Ecto neural progenitor cell (in vitro differentiated cells): Measurements from ENCODE around the gene TPST1.
"Not testable (repeated sequence)": the region's sequence is repeated elsewhere in the genome, so short reads cannot be mapped to it uniquely, and the experiment has no call there.

Source experiments
- DNase-seq: peaks from one replicate; pipeline ENCODE4 v3.0.0-alpha.2; 2018; ENCODE audit warnings: low spot score

TPST1 gene

DNA sequence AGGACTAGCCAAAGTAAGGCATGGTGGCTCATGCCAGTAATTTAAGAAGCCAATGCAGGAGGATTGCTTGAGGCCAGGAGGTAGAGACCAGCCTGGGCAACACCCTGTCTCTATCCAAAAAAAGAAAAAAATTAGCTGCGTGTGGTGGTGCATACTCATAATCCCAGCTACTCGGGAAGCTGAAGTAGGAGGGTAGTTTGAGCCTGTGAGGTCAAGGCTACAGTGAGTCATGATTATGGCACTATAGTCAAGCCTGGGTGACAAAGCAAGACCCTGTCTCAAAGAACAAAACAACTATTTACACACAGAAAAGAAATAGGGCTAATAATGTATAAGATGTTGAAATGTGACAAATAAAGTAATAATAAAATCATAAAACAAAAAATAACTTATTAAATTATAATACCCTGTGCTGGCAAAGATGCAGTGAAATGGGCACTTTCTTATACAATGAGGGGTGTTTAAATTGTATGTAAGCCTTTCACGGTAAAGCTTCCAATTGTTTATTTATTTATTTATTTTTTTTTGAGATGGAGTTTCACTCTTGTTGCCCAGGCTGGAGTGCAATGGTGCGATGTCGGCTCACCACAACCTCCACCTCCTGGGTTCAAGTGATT, 175.2 kb downstream of the TPST1 start:
- no peak for DNase-seq

- not testable (repeated sequence) for DNase-seq
Measured at GRCh38 chr7:66382182-66382923, 177.2 kb downstream of the TPST1 start.

- DNase-seq = not testable (repeated sequence)
Measured at GRCh38 chr7:66385191-66385905, 180.2 kb downstream of the TPST1 start.

DNA sequence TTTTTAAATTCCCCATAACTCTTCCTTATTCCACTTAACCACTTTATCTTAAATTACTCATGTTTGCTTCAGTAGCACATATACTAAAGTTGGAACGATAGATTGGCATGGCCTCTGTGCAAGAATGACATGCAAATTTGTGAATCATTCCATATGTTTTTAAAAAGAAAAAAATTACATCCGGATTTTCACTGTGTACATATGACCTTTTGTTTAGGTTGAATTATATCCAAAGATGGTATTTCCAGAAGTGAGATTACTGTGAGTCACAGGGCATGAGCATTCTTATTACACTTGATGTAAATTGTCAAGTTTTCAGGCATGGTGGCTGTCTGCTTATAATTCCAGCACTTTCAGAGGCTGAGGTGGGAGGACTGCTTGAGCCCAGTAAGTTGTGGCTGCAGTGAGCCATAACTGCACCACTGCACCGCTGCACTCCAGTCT, 190.0 kb downstream of the TPST1 start:
- DNase-seq = not testable (repeated sequence)

DNA sequence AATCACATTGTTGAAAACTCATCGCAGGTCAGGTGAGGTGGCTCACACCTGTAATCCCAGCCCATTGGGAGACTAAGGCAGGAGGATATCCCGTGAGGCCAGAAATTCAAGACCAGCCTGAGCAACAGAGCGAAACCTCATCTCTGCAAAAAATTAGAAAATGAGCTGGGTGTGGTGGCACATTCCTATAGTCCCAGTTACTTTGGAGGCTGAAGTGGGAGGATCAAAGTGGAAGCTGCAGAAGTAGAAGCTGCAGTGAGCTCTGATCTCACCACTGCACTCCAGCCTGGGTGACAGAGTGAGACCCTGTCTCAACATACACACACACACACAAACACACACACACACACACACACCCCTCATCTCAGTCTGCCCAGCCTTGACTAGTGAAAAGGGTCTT, 190.9 kb downstream of the TPST1 start:
- DNase-seq = not testable (repeated sequence)

GRCh38 chr7:66398841-66399240, 193.7 kb downstream of the TPST1 start:
- not testable (repeated sequence) for DNase-seq

DNA sequence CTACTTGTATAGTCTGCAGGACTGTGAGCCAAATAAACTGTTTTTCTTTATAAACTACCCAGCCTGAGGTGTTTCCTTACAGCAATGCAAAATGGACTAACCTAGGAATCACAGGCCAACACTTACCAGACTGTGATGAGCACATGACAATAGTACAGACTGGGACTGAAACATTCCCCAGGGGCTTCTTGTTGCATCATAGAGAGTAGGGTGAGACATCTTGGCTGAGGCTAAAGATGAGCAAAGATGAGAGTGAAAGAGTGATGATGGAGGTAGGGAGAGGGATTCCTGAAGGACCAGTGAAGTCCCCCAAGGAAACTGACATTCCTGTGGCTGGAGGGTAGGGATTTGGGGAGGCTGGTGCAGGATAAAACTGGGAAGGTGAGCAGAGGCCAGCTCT, 194.4 kb downstream of the TPST1 start:
- no peak for DNase-seq

- no peak for DNase-seq
Measured at GRCh38 chr7:66400400-66400799, 195.3 kb downstream of the TPST1 start.

- not testable (repeated sequence) for DNase-seq
Measured at GRCh38 chr7:66401126-66401525, 196.0 kb downstream of the TPST1 start.

GRCh38 chr7:66401932-66402331, 196.8 kb downstream of the TPST1 start:
- not testable (repeated sequence) for DNase-seq

DNA sequence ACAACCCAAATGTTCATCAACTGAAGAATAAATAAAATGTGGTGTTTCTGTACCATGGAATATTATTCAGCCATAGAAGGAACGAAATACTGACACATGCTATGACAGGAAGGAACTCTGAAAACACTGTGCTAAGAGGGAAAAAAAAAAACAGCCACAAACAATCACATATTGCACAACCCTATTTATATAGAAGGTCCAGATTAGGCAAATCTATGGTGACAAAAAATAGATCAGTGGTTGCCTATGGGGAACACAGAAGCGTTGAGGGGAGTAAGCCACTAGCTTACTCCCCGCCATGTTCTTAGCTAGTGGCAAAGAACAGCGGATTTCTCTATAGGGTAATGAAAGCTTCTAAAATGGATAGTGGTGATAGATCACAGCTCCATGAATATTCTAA, 198.4 kb downstream of the TPST1 start:
- no peak for DNase-seq

DNA sequence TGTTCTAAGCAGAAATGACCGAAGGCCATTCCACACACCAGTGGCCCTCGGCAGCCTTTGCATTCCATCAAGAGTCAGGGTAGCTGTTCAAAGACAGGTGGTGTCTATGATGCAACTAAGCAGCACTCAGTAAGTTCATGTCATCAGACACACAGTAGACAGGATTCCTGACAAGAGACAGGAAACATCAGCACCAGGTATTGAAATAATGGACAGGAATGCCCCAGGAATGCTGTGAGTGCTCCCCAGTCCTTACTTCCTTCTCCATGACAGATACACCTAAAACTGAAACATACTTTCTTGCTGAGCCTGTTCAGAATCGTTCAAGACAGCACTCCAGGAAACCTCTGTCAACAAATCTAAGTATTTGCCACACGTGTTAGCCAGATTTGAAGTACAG, 204.4 kb downstream of the TPST1 start:
- no peak for DNase-seq
